Stimulated activated CD4-positive, alpha-beta T cell treated with anti-CD3 and anti-CD28 coated beads, Interleukin-4, amount 100 ng/mL, for 4 hours (primary cell): Measurements from ENCODE around the gene GALNT14.
"Not testable (repeated sequence)": the region's sequence is repeated elsewhere in the genome, so short reads cannot be mapped to it uniquely, and the experiment has no call there.

Experiments used
- DNase-seq, 2 experiments: peaks; one replicate each; pipeline ENCODE4 v3.0.0-alpha.2; 2020

Gene GALNT14

GRCh38 chr2:31138037-31138962 lies at the start of gene GALNT14:
Gene GALNT14 (minus strand): TSS chr2:31138440. CDS start chr2:31138086, 354 bp downstream.
- peak; percentile 7 to 31 for DNase-seq

- DNase-seq = no peak
These were observed 48.9 kb upstream of the GALNT14 start for GRCh38 chr2:31187166-31187565.

- not testable (repeated sequence) for DNase-seq
These were observed 45.7 kb upstream of the GALNT14 start for GRCh38 chr2:31183973-31184372.

- no peak for DNase-seq
These were observed 38.5 kb upstream of the GALNT14 start for GRCh38 chr2:31176742-31177141.

- no peak for DNase-seq
These were observed 32.9 kb upstream of the GALNT14 start for GRCh38 chr2:31171142-31171541.

- DNase-seq = peak; percentile 18 to 28
These were observed 31.9 kb upstream of the GALNT14 start for GRCh38 chr2:31170071-31170698.

GRCh38 chr2:31168291-31168690 lies 30.1 kb upstream of the GALNT14 start:
- DNase-seq = no peak

GRCh38 chr2:31166925-31167324 lies 28.7 kb upstream of the GALNT14 start:
- DNase-seq = no peak

- no peak for DNase-seq
These were observed 24.8 kb upstream of the GALNT14 start for GRCh38 chr2:31163011-31163539.

- no peak for DNase-seq
These were observed 23.4 kb upstream of the GALNT14 start for GRCh38 chr2:31161637-31162036.

GRCh38 chr2:31151501-31151900 lies 13.3 kb upstream of the GALNT14 start:
- DNase-seq = no peak

- DNase-seq = no peak
These were observed 12.0 kb upstream of the GALNT14 start for GRCh38 chr2:31150120-31150670.

- DNase-seq = no peak
These were observed 10.3 kb upstream of the GALNT14 start for GRCh38 chr2:31148514-31148913.

GRCh38 chr2:31147645-31148044 lies 9.4 kb upstream of the GALNT14 start:
- no peak for DNase-seq

GRCh38 chr2:31142110-31142509 lies 3.9 kb upstream of the GALNT14 start:
- no peak for DNase-seq

- no peak for DNase-seq
These were observed 3.3 kb upstream of the GALNT14 start for GRCh38 chr2:31141443-31142085.

GRCh38 chr2:31140151-31140550 lies 1.9 kb upstream of the GALNT14 start:
- DNase-seq = no peak

- no peak for DNase-seq
These were observed 1.4 kb upstream of the GALNT14 start for GRCh38 chr2:31139671-31140070.

GRCh38 chr2:31137211-31138036 lies 816 bp downstream of the GALNT14 start:
- no peak for DNase-seq

GRCh38 chr2:31136732-31137131 lies 1.5 kb downstream of the GALNT14 start:
- no peak for DNase-seq

- DNase-seq = no peak
These were observed 2.2 kb downstream of the GALNT14 start for GRCh38 chr2:31136000-31136399.

GRCh38 chr2:31134480-31134879 lies 3.8 kb downstream of the GALNT14 start:
- DNase-seq = no peak
